Activated CD8-positive, alpha-beta memory T cell treated with anti-CD3 and anti-CD28 coated beads, Interleukin-2, amount 50 U/mL, for 48 hours (primary cell): ENCODE measurements around the gene SMIM24.
A peak's percentile ranks its signal among the peaks of the same experiment; 100 is the strongest.
"Not testable (repeated sequence)": the region's sequence is repeated elsewhere in the genome, so short reads cannot be mapped to it uniquely, and the experiment has no call there.

ENCODE experiments used
- DNase-seq: peaks from one replicate; pipeline ENCODE4 v3.0.0-alpha.2; 2020

The SMIM24 gene

DNA sequence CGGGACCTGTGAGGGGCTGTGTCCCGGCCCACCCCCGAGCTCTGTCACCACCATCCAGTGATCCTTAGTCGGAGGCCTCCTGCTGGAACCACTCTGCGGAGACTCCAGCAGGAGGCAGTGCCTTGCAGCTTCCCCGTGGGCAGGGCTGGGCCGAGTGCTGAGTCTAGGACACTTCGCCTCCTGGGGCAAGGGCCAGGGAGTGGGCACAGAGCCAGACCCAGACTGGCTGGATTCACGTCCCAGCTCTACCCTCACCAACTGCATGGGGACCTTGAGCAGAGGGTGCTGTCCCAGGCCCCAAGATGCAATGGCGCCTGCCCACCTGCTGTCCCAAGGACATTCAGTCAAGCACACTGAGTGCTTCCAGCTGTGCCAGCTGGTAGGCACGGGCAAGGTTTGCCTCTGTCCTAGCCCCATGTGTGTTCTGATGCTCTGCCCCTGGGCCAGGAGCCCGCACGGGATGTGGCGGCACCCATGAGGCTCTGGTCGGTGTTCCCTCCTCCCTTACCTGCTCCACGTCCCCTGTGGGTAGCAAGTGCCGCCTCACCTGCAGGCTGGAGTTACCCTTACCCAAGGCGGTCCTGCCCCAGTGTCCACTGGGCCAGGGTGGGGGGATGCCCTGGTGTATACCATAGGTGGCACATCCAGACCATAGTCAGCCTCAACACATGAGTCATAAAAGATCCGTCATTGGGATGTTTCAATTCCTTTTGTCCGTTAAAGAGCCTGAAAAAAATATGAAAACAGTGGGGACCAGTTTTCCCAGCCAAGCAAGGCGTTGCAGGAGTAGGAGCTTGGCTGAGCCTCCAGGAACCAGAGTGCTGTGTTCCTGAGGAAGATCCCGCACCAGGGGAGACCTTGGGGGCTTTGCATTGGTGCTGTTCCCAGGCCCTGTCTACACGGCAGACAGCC is 33.2 kb upstream of the SMIM24 start:
- DNase-seq = no peak

DNA sequence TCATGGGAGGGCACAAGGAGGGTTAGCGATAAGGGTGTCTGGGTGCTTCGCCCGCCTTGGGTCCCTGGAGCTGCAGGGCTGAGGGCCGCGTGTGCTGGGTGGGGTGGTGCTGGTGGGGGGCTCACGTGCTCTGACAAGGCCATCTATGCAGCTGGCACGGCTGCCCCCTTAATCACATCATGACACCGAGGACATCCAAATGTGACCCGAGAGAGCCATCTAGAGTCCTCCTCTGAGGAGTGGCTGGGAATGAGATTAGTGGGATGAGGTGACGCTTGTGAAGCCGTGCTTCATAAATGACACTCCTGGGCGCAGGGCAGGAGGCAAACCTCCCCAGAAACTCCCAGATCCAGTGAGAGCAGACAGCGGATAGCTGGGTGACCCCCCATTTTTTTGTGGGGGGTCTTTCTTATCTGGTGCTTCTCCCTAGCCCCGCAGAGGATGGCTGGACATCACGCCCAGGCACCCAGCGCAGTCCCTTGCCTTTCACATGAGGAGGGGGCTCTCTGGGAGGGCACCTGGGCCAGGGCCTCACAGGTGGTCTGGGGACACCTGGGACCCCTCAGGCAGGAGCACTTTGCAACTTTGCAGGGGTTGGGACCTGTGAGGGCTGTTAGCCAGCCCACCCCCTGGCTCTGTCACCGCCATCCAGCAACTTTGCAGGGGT is 32.4 kb upstream of the SMIM24 start:
- no peak for DNase-seq

DNA sequence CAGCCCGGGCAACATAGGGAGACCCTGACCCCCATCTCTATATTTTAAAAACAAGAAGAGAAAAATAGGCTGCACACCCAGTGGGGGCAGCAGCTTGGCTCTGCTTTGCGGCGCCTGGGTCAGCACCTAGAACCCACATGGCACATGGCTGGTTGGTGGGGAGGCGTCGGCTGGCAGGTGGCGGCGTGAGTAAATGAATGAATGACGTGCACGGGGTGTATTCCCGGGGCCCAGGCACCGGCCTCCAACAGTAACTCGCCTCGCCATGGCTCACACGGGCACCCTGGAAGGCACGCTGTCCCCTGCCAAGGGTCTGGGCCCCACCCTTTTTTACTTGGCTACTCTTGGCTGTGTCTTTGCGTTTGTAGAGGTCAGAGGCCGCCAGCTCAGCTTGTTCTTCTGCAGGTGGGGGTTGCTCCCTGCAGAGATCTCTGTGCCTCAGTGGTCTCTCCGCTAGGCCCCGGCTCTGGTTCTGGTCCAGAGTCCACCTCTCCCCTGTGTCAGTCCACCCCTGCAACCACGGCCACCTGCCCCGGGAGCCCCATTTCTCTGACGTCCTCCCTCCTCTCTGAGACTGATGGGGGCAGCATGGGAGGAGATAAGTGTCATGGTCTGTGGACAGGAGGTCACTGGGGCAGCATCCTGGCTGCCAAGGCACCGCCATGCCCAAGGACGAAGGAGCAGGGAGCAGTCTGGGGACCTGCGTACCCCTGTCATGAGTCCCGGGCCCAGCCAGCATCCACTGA is 31.4 kb upstream of the SMIM24 start:
- DNase-seq = no peak

DNA sequence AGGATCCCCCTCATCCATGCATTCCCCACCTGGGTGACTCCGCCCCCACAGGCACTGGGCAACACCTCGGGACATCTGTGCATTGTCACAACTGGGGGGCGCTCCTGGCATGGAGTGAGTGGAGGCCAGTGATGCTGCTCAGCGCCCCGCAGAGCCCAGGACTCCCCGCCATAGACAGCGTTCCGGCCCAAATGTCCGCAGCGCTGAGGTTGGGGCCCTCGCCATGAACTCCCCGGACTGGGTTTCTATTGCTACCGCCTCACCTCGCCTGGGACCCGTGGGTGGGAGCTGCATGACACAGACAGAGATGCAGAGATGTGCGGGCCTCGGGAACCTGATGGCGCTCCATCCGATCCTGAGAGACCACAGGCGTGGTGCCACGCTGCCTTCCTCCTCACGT is 30.4 kb upstream of the SMIM24 start:
- DNase-seq = no peak

DNA sequence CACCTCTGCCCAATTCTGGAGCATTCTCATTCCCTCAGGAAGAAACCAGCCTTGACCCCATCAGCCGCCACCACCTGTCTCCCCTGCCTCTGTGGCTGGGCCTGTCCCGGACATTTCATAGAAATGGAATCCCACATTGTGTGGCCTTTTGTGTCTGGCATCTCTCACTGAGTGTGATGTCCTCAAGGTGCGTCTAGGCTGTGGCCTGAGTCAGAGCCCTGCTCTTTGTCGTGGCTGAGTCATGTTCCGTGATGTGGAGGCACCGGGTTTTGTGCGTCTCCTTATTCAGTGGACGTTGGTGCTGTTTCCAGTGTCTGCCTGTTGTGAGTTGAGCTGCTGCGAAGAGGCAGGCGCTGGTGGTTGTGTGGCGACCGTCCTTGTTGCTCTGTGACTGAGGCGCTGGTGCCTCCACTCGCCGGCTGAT is 29.3 kb upstream of the SMIM24 start:
- peak; percentile 59 for DNase-seq

DNA sequence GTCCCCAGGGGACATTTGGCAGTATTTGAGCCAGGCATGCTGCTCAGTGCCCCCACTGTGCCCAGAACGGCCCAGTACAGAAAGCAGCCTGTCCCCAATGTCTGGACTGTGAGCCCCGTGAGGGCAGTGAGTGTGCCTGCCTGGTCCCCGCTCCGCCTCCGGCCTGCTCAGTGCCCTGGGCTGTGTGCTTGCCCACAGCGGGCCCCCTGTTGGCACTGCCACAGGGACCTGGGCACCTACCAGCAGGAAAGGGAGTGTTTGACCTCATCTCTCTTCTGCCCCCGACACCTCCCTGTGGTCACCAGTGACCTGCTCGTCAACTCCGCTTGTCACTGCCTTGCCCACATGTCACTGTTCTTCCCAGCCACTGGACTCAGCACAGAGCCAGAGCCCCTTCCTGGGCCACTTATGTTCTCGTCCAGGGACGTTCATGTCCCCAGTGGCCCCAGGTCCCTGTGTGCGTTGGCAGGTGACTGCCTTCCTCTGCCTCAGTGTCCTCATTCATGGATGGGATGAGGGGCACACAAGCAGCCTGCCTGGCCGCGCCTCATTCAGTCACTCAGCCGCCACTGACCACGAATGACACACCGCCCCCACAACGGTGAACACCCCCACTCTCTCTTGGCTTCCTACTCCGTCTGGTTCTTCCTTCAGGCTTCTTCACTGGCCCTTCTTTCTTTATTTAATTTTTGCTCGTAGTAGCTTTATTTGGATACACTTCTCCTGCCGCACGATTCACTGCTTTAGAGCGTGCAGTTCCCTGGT is 28.6 kb upstream of the SMIM24 start:
- DNase-seq = peak; percentile 58

DNA sequence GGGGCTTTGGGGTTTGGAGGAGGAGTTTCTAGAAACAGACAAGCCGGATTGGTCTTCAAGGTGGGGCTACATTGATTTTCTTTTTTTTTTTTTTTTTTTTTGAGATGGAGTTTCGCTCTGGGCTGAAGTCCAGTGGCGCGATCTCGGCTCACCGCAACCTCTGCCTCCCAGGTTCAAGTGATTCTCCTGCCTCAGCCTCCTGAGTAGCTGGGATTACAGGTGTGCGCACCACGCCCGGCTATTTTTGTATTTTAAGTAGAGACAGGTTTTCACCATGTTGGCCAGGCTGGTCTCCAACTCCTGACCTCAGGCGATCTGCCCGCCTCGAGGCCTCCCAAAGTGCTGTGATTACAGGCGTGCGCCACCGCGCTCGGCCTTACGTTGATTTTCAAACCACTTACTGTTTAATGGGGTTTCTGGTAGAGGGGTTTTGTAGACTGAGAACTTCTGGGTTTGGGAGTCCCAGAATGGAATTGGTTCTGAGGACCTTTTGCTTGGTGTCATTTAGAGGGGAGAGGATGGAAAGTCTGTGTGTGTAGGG is 27.9 kb upstream of the SMIM24 start:
- not testable (repeated sequence) for DNase-seq

DNA sequence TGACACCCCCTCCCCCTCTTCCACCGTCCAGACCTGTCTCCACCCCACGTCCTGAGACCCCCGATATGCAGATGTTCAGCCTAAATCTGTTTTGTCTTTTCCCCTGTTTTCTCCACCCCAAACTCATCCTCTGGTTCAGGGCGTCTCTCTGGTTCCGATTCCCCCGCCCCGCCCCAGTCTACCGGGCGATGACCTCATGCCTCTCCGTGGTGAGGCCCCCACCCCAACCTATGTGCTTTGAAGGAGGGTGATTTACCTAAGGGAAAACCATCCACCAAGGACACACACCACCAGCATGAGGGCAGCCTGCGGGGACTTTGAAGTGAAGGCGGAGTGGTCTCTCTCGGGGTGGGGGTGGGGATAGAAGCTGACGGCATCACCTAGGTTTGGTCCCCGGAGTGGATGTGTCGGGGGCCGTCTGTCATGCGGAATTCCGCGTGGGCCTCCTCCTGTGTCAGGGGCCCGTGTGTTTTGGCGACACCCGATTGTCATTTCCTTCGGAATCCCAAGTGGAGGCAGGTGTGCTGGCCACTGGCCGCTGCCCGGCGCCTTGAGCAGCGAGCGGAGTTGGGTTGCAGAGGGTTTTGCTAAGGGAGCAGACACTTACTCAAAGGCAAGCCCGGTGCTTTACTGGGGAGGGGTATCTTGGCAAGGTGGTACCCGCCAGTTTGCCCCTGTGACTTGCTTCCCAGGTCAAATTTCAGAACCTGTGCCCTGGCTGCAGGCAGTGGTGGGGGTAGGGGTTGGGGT is 27.2 kb upstream of the SMIM24 start:
- DNase-seq = no peak

DNA sequence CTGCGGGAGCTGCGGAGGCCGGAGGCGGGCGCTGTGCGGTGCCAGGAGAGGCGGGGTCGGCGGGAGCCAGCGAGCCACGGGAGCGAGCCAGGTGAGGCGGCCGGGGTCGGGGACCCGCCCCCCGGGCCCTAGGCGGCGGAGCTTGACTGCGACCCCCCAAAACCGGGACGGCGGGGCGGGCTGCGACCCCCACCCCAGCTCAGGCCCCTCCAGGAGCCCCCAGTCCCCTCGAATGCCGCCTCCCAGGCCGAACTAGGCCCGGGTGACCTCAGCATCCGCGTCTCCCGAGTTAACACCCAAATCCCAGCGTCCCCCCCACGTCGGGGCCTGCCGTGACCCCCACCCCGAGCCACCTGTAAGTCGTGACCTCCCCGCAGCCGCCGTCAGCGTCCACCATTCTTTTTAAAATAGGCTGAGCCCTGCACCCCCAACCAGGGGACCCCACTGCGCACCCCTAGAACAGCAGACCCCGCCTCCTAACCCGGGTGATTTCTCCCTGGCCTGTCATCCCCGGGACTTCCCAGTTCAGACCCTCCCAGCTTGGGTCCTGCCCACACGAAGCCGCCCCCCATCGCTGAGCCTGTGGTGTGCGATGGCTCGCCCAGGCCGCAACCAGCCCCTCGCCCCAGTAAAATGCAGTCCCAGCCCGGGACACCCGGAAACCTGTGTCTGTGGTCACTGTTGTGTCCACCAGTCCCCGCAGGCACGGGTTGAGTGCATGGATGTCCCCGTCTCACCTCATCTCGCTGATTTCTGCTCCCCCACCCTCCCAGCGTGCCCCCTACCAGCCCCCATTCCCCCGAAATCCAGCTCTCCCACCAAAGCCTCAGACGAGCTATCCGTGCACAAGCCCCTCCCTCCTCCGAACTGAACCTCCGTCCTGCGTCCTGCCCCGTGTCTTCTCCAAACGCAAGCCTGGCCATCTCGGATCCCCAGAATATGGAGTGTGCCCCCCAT is 26.3 kb upstream of the SMIM24 start:
- DNase-seq = peak; percentile 64

DNA sequence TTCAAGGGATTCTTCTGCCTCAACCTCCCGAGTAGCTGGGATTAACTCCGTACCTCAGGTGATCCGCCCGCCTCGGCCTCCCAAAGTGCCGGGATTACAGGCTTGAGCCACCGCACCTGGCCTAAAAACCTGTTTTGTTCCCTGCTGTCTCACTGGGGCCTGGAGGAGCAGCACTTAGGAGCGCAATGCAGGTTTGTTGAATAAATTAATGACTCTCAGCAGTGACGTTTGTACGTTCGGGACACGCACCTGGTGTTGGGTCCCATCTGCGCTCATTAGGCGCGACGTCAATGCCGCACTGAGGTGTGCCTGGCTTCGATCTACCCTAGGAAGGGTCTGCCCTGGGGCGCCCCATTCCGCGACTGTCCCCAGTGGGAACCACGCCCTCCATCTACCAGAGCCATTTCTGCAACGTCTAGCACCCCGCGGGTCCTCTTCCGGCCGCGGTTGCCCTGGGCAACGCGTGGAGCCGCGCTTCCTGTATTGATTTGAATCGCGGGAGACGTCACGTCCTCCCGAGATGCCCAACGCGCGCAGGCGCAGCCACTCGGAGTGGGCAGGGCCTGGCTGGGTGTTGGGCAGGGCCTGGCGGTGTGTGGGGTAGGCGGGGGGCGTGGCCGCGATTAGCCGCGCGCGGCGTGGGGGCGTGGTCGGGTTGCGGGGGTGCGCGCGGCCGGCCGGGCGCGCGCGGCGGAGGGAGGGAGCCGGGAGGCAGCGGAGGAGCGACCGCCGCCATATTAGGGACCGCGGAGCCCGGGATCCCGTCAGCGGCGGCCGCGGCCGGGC is 25.5 kb upstream of the SMIM24 start, which contains the start of gene FZR1:
Gene FZR1, plus strand, starts transcription at position 714 of the 786 bp plus-strand sequence. CDS start 16,679 bp downstream, outside the sequence.
- DNase-seq = peak; percentile 100

DNA sequence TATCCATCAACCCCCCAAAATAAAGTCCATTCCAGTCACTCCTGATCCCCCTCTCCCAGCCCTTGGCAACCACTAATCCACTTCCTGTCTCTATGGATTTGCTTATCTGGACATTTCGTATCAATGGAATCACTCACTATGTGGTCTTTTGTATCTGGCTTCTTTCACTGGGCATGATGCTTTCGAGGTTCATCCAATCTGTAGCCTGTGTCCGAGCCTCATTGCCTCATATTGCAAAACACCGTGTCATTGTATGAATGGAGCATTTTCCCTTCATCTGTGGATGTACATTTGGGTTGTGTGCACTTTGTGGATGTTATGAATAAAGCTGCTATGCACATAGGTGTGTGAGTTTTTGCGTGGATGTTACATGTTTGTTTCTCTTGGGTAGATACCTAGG is 24.4 kb upstream of the SMIM24 start:
- DNase-seq = no peak

DNA sequence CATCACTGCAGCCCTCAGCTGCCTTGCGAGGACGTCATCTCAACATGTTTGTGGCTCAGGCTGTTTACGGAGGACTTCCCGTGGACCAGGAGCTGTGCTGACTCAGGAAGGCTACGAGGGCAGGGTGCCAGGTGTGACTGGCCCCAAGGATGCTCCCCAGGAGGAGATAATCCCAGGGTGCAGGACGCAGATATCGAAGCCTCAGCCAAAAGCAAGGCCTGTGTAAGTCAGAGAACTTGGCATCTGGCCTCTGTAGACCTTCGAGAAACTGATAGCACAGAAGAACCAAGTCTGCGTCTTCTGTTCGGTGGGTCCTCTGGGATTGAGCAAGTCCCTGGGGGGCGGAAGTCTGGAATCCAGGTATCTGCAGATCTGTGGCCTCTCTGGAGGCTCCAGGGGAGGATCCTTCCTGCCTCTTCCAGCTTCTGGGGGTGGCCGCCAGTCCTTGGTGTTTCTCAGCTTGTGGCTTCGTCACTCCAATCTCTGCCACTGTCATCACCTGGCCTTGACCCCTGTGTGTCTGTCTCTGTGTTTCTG is 22.8 kb upstream of the SMIM24 start:
- no peak for DNase-seq

DNA sequence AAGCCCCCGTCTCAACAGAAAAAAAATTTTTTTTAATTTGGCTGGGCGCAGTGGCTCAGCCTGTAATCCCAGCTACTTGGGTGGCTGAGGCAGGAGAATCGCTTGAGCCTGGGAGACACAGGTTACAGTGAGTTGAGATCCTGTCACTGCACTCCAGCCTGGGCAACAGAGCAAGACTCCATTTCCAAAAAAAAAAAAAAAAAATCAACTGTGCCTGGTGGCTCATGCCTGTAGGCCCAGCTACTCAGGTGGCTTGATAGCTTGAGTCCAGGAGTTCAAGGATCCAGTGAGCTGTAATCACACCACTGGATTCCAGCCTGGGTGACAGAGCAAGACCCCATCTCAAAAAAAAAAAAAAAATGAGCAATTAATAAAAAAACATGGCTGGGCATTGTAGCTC is 21.5 kb upstream of the SMIM24 start:
- no peak for DNase-seq

DNA sequence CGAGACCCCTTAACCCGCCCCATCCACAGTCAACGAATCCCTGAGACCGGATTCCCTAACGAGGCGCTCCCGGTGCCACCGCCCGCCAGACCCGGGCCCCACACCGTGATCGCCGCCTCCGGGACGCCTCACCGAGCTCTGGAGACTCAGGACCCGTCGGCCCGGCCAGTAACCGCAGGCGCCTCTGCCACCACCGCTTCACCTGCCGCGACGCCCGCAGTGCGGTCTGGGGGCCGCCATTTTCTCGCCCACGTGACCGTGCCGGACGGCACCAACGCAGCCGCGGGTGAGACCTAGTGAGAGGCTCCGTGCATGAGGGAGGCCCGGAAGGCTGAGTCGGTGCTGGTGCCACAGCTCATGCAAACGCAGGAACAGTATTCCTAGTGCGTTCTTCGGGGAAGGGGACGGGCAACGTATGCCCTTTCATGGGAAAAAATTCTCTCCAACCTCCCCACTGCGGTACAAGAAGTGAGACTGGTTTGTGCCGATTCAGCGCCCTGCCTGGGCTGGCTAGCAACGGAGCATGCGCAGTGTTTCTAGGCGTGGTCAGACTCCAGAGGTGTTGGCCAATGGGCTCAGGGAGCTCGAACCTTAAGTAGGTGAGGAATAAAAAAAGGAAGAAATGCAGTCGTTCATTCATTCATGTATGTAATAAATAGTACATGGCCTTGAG is 20.2 kb upstream of the SMIM24 start, which contains the start of gene DOHH:
Gene DOHH, minus strand, starts transcription at position 246 of the 673 bp plus-strand sequence. CDS start 3,860 bp downstream, outside the sequence.
- peak; percentile 95 for DNase-seq

DNA sequence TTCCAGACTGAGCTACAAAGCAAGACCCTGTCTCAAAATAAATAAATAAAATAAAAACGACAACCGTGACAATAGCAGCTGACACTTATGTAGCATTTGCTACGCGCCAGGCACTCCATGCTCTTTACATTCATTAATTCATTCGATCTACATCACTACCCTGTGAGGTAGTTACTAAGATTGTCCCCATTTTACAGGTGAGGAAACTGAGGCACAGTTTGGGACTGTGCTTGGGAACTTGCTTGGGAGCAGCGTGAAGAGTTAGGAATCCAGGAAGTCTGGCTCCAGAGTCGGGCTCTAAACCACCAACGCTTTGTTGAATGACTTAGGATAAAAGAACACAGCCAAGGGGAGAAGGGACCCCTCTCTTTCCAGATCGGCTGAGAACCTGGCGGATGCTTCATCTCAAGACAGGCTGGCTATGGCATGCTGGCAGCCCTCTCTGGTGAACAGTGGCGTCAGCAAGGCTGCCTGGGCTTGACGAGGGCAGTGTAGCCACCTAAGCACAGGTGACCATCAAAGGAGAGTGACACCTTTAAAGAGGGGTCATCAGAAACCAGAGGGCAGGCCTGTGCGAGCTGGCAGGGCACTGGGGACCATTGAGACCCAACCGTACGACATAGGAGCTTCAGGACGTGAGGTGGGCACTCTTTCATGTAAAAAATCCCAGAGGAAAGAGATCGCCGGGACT is 19.6 kb upstream of the SMIM24 start:
- no peak for DNase-seq

DNA sequence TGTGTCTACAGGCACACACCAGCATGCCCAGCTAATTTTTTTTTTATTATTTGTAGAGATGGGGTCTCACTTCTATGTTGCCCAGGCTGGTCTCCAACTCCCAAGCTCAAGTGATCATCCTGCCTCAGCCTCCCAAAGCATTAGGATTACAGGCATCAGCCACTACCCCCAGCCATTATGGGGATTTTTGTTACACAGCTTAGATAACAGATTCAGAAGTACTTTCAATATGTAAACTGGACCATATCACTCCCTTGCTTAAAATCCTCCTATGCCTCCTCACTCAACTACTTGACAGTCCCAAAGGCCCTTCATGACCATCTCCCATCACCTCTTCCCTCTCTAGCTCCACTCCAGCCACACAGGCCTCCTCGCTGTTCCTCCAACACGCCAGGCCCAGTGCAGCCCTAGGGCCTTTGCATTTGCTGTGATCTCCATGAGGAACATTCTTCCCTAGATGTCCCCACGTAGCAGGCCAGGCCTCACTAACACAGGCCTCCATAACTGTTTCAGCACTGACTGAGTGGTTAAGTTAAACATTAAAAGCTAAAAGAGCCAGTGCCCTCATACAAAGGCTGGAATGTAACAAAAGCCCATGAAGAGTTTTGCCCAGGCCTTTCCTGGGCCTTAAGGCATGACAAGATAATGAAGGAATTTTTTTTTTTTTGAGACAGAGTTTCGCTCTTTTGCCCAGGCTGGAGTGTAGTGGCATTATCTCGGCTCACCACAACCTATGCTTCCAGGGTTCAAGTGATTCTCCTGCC is 17.6 kb upstream of the SMIM24 start:
- DNase-seq = no peak
